NK-92 treated with Interleukin-12 subunit alpha and Interleukin-12 subunit beta, amount 100 ng/mL, for 24 hours (cell line): Measurements from ENCODE around the gene NCSTN.

Experiments
- DNase-seq: peaks from one replicate; lab custom pipeline; 2025; lab: John Stamatoyannopoulos, UW

The NCSTN gene

GRCh38 chr1:160352555-160352954 is 9.4 kb downstream of the NCSTN start:
- DNase-seq = no peak

- no peak for DNase-seq
Measured at GRCh38 chr1:160353223-160353622, 10.0 kb downstream of the NCSTN start.

DNA sequence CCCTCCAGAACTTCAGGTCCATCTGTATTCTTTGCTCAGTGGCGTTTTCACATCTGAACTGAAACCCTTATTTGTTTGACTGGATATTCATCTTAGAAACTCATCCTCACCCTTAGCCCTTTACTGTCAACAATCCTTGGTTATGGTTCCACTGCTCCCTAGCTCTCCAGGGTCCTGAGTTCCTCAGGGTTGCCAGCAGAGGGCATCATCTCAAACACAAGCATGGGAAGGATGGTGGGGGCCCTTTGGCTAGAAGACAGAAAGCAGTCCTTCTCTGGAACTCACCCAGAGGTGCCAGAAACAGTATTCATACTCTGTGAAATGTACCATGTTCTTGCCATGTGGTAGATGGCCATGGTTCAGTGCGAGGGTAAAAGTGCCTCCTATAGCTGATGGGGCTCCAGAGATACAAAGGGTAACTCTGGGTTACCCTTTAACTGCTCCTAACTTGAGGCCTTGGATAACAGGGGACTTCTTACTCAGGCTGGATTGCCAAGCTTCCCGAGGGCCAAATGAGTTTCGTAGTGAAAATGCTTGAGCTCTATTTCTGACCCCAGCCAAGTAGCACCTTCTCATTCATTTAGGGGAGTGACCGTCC is 11.3 kb downstream of the NCSTN start:
- no peak for DNase-seq

- no peak for DNase-seq
Measured at GRCh38 chr1:160357286-160358002, 14.3 kb downstream of the NCSTN start.

- no peak for DNase-seq
Measured at GRCh38 chr1:160358073-160358472, 14.9 kb downstream of the NCSTN start.

- DNase-seq = no peak
Measured at GRCh38 chr1:160359559-160360226, 16.5 kb downstream of the NCSTN start.

- no peak for DNase-seq
Measured at GRCh38 chr1:160360227-160360695, 17.1 kb downstream of the NCSTN start.

- no peak for DNase-seq
Measured at GRCh38 chr1:160361199-160361598, 18.0 kb downstream of the NCSTN start.

DNA sequence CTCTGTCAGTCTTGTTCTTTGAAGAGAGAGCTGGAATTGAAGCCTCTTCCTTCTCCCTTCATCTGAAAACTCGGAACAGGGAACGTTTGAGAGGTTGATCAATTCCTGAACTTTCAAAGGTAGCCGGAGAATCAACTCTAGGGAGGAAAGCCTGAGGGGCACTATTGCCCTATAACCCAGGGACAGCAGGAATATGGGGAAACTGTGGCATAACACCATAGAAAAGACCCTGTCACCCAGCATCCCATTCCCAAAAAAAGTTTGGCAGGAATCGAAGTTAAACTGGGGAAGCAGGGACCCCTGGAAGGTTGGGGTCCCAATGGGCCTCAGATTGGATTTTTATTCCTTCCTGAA is 18.6 kb downstream of the NCSTN start:
- DNase-seq = no peak

GRCh38 chr1:160362168-160362957 is 19.2 kb downstream of the NCSTN start:
- no peak for DNase-seq

GRCh38 chr1:160363010-160363409 is 19.8 kb downstream of the NCSTN start:
- DNase-seq = no peak

DNA sequence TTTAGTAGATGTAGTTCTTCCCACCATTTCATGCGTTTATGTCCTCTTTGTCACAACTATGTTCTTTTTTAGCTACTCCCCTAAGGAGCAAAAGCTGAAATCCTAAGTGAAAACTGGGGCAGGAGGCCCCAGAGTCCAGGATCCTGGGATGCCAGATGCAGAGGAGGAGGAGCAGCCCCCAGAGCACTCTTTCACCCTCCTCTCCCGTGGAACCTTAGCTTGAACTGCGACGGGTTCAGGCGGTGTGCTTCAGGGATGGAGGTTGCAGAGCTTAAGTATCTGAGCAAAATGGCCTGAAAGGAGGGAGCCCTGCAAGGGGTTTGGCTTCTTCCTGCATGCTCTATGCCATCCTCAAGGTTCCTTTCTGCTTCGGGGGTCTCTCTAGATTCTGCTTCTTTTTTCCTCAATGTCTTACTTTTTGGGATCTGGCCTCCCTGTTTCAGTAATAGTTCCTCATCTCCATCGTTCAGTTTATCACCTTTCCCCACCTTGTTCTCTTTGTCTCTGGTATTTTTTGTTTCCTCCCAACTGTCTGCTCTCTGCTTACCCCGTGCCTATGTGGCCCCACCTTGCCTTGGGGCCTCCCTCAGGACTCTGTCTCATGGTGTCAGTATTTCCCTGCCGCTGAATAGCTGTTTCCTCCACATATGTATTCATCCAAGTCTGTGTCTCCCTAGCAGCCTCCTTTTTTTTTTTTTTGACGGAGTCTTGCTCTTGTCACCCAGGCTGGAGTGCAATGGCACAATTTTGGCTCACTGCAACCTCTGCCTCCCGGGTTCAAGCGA is 21.0 kb downstream of the NCSTN start:
- no peak for DNase-seq

DNA sequence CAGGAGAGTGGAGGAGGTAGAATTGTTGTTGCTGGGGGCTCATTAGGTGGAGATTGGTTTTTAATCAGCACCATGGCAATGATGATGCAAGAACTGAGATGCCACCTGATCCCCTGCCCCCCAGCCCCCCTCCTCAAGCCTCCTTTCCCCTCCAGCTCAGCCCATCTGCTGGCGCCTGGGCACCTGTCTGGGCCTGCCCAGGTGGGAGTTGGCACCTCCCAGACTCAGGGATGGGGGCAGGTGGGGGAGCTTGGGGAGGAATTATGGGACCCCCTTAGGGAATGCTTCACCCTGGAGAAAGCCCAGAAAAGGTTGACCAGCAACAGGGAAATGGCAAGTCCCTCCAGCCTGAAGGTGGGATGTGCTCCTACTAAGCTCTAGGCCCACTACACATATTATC is 22.1 kb downstream of the NCSTN start:
- DNase-seq = no peak

DNA sequence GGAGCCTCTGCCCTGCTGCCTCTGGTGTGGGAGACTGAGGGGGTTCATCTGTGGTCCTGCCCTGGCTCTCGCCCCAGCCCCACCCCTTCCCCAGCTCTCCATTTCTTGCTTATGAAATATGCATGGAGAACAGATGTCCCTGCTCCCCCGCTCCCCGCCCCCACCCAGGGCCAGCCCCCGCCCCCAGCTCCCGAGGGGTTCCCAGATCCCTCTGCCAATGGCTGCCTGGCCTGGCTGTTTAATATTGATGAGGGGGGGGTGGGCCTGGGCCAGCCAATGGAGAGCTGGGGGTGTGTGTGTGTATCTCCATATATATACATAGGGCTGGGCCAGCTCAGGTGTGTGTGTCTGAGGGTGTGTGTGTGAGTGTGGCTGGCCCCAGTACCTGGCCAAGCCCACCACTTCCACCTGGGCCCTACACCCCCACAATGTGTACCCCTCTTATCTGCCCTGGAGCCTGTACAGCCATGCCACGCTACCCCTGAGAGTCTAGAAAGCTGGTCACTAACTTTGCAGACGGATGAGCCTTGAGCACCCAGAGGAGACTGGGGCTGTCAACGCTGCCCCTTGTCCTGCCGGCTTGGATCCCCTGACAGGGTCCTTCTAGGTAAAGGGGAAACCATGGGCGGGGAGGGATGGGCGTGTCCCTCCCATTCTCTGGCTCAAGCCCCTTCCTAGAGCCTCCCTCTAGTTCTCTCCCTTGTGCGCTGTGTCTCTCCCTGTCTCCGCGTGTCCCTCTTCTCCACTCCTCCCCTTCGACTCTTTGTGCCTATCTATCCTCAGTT is 23.7 kb downstream of the NCSTN start, which contains the start of gene NHLH1:
Gene NHLH1, plus strand, starts transcription at position 341 of the 785 bp plus-strand sequence. CDS start 3,661 bp downstream, outside the sequence.
- no peak for DNase-seq

DNA sequence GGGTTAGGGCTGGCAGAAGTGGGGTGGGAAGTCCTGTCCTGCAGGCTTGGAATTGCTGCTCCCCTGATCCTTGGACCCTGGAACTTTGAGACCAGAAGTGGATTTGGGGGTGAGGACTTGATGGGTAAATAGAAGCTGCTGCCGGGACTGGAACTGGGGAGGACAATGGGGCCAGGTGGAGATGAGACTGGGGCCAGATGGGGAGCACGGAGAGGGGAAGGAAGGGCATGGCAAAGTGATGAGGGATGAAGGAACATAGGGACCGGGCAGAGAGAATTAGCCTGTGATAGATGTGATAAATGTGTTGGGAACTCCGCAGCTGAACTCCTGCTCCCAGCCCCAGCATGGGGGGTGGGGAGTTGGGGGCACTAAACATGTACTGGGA is 24.3 kb downstream of the NCSTN start:
- DNase-seq = no peak

DNA sequence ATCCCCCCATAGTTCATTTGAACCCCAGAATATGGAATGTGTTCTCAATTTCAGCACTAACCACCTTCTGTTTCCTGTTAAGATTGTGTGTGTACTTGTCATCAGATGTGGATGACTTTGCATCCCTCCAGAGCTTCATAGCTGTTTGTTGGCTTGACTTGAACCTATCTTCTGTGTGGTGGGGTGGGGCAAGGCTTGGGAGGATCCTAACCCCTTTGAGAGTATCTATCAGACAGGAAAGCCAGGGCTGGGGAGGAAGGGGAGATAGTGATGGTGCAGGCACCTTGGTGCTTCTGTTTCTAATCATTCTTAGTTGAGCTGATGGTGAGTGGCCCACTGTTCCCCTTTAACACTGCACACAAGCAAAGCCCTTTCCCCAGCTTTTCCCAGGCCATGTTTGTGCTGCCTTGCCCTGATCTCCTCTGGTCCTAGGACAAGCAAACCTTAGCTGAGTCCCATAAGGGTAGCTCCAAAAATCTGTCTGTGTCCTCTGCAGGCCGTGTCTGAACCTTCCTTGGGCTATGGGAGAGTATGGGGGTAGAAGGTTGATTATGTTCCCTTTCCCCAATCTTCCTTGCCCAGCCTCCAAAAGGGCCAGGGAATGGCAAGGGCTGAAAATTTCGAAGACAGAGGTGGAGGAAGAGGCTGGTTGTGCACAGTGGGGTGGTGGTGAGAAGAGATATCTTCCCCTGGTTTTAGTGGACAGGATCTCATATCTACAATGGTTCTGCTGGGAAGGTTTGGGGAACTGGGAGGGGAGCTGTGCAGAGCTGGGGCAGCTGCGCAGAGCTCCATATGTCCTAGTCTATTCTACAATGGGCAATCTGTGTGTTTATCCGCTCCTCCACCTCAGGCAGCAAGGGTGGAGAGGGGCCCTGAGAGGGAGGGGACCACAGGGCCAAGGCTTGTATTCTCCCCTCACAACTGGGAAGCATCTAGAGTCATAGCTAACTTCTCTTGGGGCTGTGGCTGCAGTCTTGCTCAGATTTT is 25.0 kb downstream of the NCSTN start:
- DNase-seq = no peak

GRCh38 chr1:160369087-160369486 is 25.9 kb downstream of the NCSTN start:
- no peak for DNase-seq

DNA sequence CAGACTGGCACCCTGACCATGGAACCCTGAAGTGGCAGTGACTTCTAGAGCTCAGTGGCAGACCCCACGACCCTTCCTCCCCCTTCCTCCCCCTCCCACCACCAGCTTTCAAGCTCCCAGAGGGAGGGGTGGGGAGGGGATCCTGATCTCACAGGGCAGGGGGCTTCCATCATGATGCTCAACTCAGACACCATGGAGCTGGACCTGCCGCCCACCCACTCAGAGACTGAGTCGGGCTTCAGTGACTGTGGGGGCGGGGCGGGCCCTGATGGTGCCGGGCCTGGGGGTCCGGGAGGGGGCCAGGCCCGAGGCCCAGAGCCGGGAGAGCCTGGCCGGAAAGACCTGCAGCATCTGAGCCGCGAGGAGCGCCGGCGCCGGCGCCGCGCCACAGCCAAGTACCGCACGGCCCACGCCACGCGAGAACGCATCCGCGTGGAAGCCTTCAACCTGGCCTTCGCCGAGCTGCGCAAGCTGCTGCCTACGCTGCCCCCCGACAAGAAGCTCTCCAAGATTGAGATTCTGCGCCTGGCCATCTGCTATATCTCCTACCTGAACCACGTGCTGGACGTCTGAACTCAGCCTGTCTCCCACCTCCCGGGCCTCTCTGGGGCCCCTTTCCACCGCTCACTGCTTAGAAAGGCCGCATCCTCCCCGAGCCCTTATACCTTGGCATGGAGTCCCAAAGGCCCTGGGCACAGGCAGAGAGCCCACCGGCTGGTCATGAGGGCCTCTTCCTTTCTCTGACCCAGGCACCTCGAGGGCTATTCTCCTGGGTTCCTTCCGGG is 27.6 kb downstream of the NCSTN start:
- DNase-seq = no peak

GRCh38 chr1:160371346-160371631 is 28.1 kb downstream of the NCSTN start:
- no peak for DNase-seq
